MG63 (cell line): ENCODE measurements around the gene TCERG1L. TPM values are rescaled to one million over a fixed set of nuclear protein-coding genes. Genes with fewer than 3 reads are reported as not detected.

Experiments used
- DNase-seq: peaks from one replicate; pipeline ENCODE4 v3.0.0-alpha.2; 2020
- H3K27me3 ChIP-seq: fragments of 250-450 bp; sonication (Bioruptor Pico); 2 replicates; pipeline ENCODE4 v1.5.1; 2020; ENCODE audit warnings: mild to moderate bottlenecking, moderate library complexity
- H3K36me3 ChIP-seq: fragments of 250-450 bp; sonication (Bioruptor Pico); 2 replicates; pipeline ENCODE4 v1.5.1; 2020; ENCODE audit warnings: mild to moderate bottlenecking, moderate library complexity
- H3K4me3 ChIP-seq: fragments of 250-450 bp; sonication (Bioruptor Pico); 2 replicates; pipeline ENCODE4 v1.5.1; 2020; ENCODE audit warnings: mild to moderate bottlenecking, moderate library complexity
- H3K9me3 ChIP-seq: fragments of 250-450 bp; sonication (Bioruptor Pico); 2 replicates; pipeline ENCODE4 v1.5.1; 2020; ENCODE audit warnings: mild to moderate bottlenecking, moderate library complexity
- total RNA-seq: library from RNA; depleted of rRNA; stranded (reverse); fragments of >200 nt; shearing (Covaris generic); gene quantifications from 2 replicates; pipeline ENCODE4 v1.2.3, GENCODE V29; 2014; ENCODE audit warnings: low replicate concordance

TCERG1L gene
- total RNA-seq, 1 experiment from 2014 or later = not detected

DNA sequence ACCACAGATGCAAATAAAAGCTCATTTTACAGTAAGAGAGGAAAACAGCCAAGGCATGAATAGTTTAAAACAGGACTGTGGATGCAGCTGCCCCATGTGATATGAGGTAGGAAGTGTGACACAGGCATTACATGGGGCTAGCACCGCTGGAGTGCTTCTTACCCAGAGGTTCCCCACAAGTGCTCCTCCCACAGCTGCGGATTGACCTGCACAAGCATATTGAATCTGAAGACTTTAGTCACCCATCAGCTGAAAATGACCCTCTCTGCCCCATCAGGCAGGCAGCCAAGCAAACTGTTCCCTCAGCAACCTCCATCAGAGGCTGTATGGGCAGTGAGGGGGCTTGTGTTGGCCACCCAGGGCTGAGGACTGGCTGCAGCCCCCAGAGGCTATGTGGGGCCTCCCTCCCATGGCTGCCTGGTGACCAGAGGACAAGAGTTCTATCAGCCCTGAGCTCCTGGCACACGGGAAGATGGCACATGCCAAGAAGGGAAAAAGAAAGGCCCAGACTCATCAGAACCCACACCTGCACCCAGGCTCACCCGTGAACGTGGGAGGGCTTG is 98.7 kb downstream of the TCERG1L start:
- Histone ChIP-seq H3K4me3 (no peak overlapping the region), H3K9me3 (no peaks in the 10 kb centered on the region), H3K36me3 (no peaks in the 10 kb centered on the region), H3K27me3 (no peaks in the 10 kb centered on the region)
- no peak for DNase-seq

DNA sequence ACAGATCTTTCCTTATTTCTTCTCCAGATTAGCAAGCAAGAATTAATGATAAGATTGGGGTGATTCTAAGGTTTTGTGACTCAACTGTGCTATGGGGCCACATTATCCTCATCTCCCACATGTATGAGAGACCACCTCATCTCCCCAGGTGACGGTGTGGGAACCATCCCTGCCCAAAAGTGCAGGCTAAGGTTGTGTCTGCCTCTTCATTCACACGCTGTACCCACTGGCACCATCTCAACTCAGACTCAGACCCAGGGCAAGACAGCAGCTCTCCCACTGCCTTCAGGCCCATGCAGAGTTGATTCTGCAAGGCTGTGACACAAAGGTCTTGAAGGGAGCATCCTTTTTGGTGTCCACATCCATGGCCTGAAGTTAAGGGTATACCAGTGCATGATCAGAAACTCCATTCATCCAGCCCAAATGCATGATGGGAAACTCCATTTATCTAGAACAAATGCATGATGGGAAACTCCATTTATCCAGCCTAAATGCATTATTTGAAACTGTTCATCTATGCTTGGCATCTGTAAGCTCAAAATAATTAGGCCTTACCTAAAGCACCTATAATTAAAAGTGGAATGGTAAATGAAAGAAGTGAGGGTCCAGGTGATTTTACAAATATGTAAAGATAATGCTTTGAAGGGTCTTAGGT is 99.4 kb downstream of the TCERG1L start:
- DNase-seq = no peak
- Histone ChIP-seq H3K27me3 (no peaks in the 10 kb centered on the region), H3K4me3 (no peak overlapping the region), H3K36me3 (no peaks in the 10 kb centered on the region), H3K9me3 (no peaks in the 10 kb centered on the region)

DNA sequence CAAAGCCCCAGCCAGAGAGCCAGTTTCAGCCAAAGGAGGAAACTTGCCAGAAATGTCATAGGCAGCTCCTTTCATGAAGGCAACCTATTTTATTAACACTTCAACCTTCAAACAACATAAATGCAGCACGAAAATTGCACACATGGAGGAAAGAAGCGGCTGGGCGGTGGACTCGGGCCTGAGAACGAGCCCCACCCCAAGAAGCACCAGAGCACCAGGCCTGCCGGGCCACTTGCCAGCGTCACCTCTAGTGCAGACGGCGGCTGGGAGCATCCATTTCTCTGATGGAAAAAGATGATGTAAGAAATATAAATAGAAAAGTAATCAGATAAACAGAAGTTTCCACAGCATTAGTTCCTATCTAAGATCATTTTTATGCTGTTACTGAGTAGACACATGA is 100.0 kb downstream of the TCERG1L start:
- H3K9me3 ChIP-seq = no peaks in the 10 kb centered on the region
- H3K27me3 ChIP-seq = no peaks in the 10 kb centered on the region
- H3K36me3 ChIP-seq = no peaks in the 10 kb centered on the region
- no peak overlapping the region for H3K4me3 ChIP-seq
- no peak for DNase-seq

DNA sequence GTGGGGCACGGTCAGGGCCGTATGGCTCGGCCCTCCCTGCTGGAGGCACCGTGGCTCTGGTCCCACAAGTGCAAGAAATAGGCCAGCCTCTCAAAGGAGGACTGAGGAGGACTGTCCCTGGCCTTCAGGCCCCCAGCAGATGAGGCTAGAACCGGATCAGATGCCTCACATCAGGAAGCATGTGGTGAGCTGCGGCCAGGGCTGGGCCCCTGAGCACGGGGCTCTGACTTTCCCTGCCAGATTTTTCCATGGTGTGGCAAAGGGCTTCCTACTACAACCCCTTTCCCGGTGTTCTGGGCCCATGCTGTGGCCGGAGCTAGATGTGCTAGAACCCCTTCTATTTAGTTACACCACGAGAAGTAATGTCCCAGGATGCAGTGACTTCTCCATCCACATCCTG is 100.4 kb downstream of the TCERG1L start:
- no peak for DNase-seq
- H3K4me3 ChIP-seq = no peak overlapping the region
- H3K36me3 ChIP-seq = no peaks in the 10 kb centered on the region
- no peaks in the 10 kb centered on the region for H3K9me3 ChIP-seq
- H3K27me3 ChIP-seq = no peaks in the 10 kb centered on the region

DNA sequence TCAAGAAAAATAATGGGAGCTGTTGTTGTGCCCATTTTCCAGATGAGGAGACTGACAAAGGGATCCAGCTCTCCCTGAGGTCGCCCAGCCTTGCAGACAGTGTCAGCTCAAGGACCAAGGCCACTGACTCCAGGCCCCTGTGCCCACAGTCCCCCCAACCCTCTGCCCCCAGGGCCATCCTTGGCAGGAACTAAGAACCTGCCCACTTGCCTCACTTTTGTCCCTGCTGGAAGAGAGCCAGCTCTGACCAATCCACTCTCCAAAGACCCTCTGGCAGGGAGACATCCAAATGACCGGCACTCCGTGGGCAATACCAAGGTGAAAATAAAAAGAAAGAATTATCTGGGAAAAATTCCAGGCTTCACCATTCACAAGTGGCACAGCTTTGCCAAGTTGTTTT is 101.3 kb downstream of the TCERG1L start:
- Histone ChIP-seq H3K4me3 (no peak overlapping the region), H3K27me3 (no peaks in the 10 kb centered on the region), H3K9me3 (no peaks in the 10 kb centered on the region), H3K36me3 (no peaks in the 10 kb centered on the region)
- no peak for DNase-seq

DNA sequence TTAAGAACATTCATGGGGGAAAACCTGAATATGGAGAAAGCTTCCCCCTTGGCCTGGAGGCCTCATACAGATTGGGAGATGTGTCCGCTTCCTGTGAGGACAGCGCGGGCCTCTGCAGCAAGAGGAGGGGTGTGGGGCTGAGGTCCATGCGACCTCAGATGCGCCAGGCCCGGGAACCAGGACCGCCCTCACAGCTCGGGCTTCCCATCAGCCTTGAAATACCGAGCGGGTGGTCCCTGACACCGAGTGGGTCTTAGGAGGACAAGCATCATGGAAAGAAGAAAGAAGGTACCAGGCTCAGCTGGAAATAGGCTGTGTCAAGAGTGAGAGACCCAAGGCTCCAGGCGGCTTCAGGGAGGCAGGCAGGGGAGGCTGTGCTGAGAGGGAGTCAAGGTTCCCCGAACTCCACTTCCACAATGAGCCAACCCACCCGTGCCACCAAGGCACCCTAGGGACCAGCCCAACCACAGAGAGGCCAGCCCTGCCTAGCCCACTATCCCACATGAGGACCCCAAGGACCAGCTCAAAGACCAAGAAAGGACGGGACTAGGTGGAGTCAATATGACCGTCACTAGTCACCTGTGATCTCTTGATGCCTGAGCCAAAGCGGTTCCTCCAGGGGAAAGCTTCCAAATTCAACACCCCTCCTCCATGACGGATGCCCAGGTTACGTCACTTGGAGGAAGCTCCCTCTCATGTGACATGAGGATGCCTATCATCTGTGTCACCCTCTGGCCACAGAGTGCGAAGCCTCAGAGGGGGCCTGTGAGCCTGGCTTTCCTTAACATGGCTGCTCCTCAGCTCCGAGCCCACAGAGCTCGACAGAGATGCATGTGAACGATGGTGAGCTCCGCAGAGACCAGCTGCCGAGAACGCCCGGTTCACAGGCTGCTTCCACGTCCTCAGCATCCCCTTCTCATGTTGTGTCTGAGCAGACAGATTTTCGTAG is 103.7 kb downstream of the TCERG1L start:
- no peaks in the 10 kb centered on the region for H3K27me3 ChIP-seq
- no peak overlapping the region for H3K4me3 ChIP-seq
- DNase-seq = no peak
- no peaks in the 10 kb centered on the region for H3K36me3 ChIP-seq
- H3K9me3 ChIP-seq = no peaks in the 10 kb centered on the region

DNA sequence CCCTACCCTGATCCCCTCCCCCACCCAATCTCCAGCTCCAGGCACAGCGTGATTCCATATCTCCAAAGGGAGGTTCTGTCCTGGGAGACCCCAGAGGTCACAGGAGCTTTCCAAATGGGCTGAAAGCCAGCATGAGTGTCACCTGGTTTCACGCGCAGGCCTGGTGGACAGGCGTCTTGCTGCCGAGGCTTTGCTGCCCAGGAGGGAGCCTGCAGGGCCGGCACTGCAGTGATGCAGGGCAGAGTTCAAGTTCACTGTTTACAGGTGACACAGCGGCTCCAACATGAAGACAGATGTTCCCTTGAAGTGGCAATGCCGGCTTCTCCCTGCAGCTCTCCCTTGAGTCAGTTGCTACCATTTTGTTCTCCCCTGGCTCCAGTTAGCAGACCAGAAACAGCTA is 104.3 kb downstream of the TCERG1L start:
- H3K27me3 ChIP-seq = no peaks in the 10 kb centered on the region
- H3K9me3 ChIP-seq = no peaks in the 10 kb centered on the region
- DNase-seq = no peak
- no peaks in the 10 kb centered on the region for H3K36me3 ChIP-seq
- H3K4me3 ChIP-seq = no peak overlapping the region

DNA sequence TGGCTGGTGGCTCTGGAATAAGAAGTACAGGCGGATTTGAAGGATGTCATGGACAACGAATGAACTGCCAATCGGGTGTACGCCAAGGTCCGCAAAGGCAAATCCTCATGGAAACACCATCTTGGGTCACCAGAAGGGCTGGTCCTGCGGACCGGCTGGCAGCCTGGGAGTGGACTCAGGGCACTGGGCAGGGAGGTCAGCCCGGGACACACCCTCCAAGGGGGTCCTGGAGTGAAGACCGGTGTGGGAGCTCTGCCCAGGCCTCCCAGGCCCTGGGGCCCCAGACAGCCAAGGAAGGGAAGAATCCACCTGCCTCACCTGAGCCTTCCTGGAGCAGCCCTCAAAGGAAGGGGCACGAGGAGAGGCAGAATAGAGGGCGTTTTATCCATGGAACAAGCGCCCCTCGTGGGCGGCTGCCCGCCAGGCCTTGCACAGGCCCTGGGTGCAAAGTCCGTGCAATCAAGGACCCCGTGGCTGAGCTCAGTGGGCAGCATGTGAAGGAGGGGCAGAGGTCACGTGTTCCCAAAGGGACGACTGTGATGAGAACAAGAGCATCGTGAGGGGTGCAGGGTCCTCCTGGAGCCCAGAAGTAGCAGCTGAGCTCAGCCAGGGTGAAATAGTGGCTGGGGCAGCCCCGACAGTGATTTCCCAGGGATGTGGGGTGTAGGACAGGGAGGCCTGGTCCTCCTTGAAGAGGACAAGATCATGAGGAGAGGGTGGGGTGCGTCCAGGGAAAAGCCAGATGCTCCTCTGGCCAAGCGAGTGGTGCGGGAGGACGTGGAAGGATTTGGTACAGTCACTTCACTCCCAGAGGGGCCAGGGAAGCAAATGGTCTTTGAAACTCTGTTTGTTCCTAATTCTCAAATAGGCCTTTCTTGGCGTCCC is 105.2 kb downstream of the TCERG1L start:
- Histone ChIP-seq H3K36me3 (no peaks in the 10 kb centered on the region), H3K4me3 (no peak overlapping the region), H3K9me3 (no peaks in the 10 kb centered on the region), H3K27me3 (no peaks in the 10 kb centered on the region)
- no peak for DNase-seq

DNA sequence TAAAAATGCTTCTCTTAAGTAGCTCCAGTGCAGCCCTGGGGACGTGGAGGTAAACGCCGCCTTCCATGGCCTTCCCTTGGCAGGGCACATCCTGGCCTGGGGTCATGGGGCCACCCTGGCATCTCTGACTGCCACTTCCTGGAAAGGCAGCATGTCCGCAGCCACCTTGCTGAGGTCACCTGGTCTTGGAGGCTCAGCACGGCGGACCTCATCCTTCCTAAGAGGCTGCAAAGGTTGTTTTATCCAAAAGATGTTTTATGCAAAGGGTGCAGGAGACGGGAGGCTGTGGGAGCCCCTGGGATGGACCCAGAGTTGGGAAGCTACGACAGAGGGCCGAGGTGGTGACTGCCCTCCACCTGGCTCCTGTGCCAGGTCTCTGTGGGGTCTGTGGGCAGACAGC is 106.0 kb downstream of the TCERG1L start:
- no peaks in the 10 kb centered on the region for H3K9me3 ChIP-seq
- no peak for DNase-seq
- no peaks in the 10 kb centered on the region for H3K27me3 ChIP-seq
- H3K36me3 ChIP-seq = no peaks in the 10 kb centered on the region
- H3K4me3 ChIP-seq = no peak overlapping the region

DNA sequence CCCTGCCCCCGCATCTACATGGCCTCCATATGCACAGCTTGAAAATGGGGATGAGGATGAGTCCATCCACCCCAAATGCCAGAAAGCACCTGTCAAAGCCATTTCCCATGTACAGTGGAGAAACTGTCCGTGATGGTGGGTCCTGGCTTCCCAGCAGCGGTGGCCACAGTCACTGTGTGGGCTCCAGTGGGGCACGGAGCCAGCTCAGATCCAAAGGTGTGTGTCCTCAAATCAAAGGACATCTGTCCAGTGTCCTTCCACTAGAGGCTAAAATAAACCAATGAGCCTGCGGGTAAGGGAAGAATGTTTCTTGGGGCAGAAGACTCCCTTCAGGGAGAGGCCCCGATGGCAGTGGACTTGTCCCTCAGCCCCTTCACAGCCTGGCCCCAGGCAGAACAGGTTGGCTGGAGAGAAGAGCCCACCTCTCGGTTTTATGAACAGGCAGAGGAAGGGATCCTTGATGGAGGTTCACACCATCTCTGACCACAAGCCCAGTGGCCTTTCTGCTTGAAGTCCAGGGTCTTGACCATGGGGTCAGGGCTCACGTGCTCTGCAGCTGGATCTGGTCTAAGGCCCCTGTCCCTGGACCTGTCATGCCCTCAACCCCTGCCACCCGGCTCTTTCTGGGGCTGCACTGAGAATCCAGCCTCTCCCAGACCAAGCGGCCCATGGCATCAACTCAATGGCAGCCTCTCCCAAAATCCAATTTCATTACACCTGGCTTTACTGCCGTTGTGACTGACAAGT is 106.9 kb downstream of the TCERG1L start:
- H3K9me3 ChIP-seq = no peaks in the 10 kb centered on the region
- no peaks in the 10 kb centered on the region for H3K36me3 ChIP-seq
- no peak for DNase-seq

DNA sequence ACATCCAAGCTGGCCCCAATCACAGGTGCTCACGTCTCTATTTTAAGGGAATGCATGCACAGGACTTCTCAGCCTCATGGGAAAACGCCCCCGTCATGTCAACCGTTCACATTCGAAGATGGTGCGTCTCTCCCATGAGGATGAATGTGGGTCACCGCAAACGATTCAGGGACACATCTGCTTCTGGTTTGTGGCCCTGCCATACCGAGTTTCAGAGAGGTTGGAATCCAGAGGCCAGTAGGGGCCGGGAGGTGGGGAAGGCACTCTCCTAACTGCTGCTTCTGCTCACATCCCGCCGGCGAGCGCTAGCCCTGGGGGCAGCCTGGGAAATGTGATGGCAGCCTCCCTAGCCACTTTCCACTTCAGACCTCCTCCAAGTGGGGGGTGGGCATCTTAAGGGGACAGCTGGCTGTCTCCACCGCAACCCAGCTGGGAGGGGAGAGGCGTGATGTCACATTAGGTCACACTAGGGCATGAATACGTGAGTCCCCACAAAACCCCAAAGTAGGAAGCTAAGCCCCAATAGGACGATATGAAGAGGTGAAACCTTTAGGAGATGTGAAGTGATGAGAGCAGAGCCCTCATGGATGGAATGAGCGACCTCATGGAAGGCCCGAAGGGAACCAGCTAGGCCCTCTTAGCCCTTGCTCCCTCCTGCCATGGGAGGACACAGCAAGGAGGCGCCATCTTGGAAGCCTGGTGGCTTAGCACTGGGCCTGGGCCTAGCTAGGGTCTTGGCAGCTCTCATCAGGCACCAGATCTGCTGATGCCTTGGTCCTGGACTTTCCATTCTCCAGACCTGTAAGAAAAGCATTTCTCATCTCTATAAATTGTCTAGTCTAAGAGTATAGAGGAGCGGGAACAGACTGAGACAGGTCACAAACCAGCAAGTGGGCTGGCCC is 107.8 kb downstream of the TCERG1L start:
- Histone ChIP-seq H3K27me3 (no peaks in the 10 kb centered on the region), H3K36me3 (no peaks in the 10 kb centered on the region), H3K9me3 (no peaks in the 10 kb centered on the region), H3K4me3 (no peak overlapping the region)
- no peak for DNase-seq

More for the DNA sequence above, 106.9 kb downstream of the TCERG1L start:
- Histone ChIP-seq H3K4me3 (no peak overlapping the region), H3K27me3 (no peaks in the 10 kb centered on the region)

DNA sequence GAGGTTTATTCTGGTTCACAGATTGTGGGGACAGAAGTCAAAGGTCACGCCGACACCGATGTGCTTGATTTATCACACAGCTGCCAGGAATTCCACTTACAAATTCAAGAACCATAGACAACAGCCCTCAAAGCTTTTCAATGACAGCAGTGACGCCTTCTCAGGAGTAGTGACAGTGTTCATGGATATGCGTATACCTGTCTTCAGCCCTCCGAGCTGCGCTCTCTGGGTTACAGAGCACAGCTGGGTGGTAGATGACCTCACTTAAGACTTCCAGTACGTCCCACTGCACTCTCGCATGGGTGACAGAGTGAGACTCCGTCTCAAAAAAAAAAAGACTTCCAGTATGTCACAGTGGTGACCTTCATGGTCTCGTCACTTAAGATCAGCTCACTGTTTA is 108.5 kb downstream of the TCERG1L start:
- Histone ChIP-seq H3K4me3 (no peak overlapping the region), H3K36me3 (no peaks in the 10 kb centered on the region), H3K9me3 (no peaks in the 10 kb centered on the region), H3K27me3 (no peaks in the 10 kb centered on the region)
- no peak for DNase-seq

DNA sequence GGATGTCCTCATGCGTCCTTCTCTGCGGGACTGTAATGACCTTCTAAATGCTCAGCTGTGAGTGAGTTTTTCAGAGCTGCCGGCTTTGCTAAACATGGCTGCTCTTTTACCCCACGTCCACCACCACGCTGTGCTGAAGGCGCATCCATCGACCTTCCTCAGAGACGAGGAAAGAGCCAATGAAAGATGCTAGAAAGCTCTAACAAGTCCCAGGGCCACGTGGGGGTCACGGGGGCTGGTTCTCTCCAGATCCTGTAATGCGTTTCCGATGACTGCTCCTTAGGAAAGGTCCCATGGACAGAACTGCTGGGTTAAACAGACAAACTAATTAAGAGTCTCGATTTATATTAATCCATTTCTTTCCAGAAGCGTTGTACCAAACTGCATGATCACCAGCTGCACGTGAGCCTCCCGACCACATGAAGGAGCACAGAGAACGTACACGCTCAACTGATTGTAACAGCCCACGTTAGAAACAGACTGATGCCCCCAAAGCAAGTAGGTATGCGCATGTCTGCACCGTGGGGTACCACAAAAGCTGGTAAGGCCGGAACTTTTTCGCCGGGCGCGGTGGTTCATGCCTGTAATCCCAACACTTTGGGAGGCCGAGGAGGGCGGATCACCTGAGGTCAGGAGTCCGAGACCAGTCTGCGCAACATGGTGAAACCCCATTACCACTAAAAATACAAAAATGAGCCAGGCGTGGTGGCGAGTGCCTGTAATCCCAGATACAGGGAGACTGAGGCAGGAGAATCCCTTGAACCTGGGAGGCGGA is 109.6 kb downstream of the TCERG1L start:
- no peaks in the 10 kb centered on the region for H3K36me3 ChIP-seq
- no peak overlapping the region for H3K4me3 ChIP-seq
- DNase-seq = no peak
- no peaks in the 10 kb centered on the region; the same call in 1 of the 2 replicates for H3K27me3 ChIP-seq
- no peaks in the 10 kb centered on the region for H3K9me3 ChIP-seq

DNA sequence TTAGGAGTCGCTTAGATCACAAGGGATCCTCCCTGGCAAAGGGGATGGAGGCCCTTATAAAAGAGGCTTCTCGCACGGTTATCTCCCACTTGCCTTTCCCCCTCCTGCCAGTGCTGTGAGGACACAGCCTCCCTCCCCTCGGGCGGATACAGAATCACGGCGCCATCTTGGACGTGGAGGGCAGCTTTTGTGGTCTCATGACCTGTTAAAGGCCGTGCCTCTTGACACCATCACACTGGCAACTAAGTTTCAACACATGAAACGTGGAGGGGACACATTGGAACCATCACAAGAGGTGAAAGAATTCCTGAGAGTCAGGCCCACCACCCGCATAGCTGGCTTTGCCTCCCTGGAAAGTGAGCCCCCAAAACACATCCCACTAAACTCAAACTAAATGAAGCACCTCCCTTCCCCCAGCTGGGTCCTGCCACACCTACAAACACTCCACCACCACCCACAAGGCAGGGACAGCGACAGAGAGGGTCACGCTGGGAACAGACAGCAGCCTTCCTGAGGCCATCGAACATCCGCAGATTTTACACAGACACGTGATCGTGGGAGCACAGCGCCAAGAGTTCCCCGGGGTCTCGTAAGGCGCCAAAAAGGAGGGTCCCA is 110.6 kb downstream of the TCERG1L start:
- DNase-seq = no peak
- Histone ChIP-seq H3K36me3 (no peaks in the 10 kb centered on the region), H3K27me3 (no peaks in the 10 kb centered on the region; the same call in 1 of the 2 replicates), H3K9me3 (no peaks in the 10 kb centered on the region), H3K4me3 (no peak overlapping the region)
